HFF-Myc (cell line): ENCODE data around the gene VWF.

Experiments
- DNase-seq: peaks from one replicate; pipeline ENCODE4 v3.0.0-alpha.2; 2011; ENCODE audit warnings: low read depth; ENCODE audit errors: extremely low read depth
- H3K4me3 ChIP-seq: replicated peaks from 2 replicates; pipeline ENCODE4 v1.5.1; 2011; ENCODE audit warnings: low read depth, mild to moderate bottlenecking, control low read depth, low read length
- TF ChIP-seq, protein P1 (sequence below): IDR thresholded peaks from 2 replicates; pipeline ENCODE4 v1.5.1; 2012; ENCODE audit warnings: mild to moderate bottlenecking, low read depth, low read length, control low read depth; ENCODE audit errors: missing control alignments

Gene VWF

DNA sequence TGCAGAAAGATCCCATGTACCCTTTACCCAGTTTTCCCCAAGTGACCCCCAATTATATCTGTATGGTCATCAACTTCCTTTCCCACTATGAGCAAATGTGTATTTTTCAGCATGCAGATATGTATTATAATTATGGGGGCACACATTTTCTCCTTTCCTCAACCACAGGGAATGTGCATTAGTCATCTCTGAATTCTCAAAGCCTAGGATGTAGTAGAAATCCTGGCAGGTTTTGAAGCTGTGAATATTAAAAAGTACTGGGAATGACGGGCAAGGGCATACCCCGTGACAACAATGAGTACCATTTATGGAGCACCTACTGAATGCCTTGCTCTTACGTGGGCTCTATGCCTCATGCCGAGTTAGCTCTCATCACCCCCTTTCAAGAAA, 71.5 kb downstream of the VWF start:
- no peak overlapping the region for H3K4me3 ChIP-seq
- no peak for DNase-seq
- TF ChIP-seq, protein P1, sequence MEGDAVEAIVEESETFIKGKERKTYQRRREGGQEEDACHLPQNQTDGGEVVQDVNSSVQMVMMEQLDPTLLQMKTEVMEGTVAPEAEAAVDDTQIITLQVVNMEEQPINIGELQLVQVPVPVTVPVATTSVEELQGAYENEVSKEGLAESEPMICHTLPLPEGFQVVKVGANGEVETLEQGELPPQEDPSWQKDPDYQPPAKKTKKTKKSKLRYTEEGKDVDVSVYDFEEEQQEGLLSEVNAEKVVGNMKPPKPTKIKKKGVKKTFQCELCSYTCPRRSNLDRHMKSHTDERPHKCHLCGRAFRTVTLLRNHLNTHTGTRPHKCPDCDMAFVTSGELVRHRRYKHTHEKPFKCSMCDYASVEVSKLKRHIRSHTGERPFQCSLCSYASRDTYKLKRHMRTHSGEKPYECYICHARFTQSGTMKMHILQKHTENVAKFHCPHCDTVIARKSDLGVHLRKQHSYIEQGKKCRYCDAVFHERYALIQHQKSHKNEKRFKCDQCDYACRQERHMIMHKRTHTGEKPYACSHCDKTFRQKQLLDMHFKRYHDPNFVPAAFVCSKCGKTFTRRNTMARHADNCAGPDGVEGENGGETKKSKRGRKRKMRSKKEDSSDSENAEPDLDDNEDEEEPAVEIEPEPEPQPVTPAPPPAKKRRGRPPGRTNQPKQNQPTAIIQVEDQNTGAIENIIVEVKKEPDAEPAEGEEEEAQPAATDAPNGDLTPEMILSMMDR = no peak

DNA sequence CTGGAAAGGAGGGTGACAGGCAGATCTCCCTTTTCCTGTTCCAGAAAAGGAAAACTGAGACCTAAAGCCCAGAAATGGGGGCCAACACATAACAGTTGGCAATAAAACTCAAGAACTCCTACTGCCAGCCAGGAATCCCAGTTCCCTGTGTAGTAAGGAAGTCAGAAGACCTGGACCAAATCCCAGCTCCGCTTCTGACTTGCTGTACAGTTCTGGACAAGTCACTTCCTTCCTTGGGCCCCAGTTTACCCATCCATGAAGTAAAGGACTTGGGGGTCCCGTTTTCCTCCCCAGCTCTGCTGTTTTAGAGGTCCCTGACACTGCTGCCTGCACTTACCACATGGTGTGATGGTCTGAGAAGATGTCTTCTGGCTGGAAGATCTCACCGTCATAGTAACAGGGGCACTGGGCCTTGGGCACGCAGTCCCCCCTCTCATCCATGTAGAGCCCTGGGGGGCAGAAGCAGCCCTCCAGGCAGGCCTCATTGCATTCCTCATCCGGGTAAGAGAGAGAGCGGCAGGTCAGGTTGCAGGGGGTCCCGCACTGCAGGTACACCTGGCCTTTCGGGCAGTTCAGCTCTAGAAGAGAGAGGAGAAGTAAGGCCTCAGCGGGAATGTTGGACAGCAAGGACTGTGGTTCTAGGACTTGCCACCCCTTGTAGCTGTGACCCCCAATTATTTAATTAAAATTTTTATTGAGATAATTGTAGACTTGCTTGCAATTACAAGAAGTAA, 72.1 kb downstream of the VWF start:
- no peak overlapping the region for H3K4me3 ChIP-seq
- TF ChIP-seq, protein P1 = no peak

GRCh38 chr12:6049992-6050391, 74.5 kb downstream of the VWF start:
- no peak for DNase-seq
- TF ChIP-seq, protein P1 = no peak

More for the DNA sequence above, 72.1 kb downstream of the VWF start:
- no peak for DNase-seq

GRCh38 chr12:6049587-6049986, 74.9 kb downstream of the VWF start:
- no peak for DNase-seq
- H3K4me3 ChIP-seq = no peak overlapping the region
- TF ChIP-seq, protein P1 = no peak

More at GRCh38 chr12:6049992-6050391, 74.5 kb downstream of the VWF start:
- no peak overlapping the region for H3K4me3 ChIP-seq

DNA sequence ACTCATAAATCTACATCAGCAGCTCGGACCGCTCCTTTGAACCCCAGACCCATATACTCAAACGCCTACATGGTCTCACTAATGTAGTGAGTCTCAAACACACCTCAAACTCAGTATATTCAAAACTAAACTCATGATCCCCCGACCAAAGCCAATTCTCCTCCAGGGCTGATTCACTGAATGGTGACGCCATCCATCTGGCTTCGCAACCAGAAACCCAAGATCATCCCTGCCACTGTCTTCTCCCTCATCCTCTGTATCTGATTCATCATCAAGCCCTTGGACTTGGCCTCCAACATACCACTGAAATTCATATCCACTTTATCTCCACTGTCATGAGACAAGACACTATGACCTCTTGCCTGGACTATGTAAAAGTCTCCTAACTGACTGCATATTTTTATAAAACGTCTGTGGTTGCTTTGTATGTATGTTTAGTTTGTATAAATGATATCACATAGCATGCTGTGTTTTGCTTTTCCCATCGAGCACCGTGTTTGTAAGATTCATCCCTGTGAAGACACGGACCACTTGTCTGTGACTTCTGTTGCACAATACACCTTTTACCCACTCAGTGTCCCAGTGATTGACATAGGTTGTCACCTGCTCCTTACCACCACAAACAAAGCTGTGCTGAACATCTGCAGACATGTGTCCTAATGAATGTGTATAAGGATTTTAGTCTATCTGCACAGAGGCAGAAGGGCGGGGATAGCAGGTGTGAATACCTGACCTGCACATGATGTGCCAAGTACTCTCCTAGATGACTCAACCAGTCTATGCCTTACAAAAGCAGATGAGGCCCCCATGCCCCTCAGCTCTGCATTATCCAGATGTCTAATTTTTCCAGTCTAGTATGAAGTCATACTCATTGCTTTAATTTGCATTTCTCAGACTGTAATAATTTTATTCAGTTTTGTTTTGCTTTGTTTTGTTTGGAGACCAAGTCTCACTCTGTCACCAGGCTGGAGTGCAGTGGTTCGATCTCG, 76.9 kb downstream of the VWF start:
- H3K4me3 ChIP-seq = no peak overlapping the region
- DNase-seq = no peak
- TF ChIP-seq, protein P1 = no peak

GRCh38 chr12:6046511-6047180, 77.8 kb downstream of the VWF start:
- H3K4me3 ChIP-seq = no peak overlapping the region
- TF ChIP-seq, protein P1 = no peak
- no peak for DNase-seq
